Vagina (tissue), 2 donors: ENCODE data around the gene GPRC5C.

Source experiments
- POLR2A ChIP-seq, 2 donors: fragments of 450-650 bp; IDR thresholded peaks; one replicate each; pipeline ENCODE4 v1.6.1; 2017; ENCODE audit warnings: antibody characterized with exemption in 2 of 2, mild to moderate bottlenecking in 2 of 2, moderate library complexity in 2 of 2
- POLR2AphosphoS5 ChIP-seq, 2 donors: sonication (generic); formaldehyde crosslinking; IDR thresholded peaks; one replicate each; pipeline ENCODE4 v1.9.0; 2017; ENCODE audit warnings: antibody characterized with exemption in 2 of 2, mild to moderate bottlenecking in 2 of 2, low read depth in 1 of 2; ENCODE audit not compliant: insufficient read depth in 1 of 2
- TF ChIP-seq, protein P1 (sequence below), 3 experiments: fragments of 450-650 bp in 2 of 3; fragments of 200-600 bp in 1 of 3; sonication (generic) in 1 of 3; IDR thresholded peaks; one replicate each; pipeline ENCODE4 v1.5.1; 2017 to 2019; ENCODE audit warnings: antibody characterized with exemption in 3 of 3, mild to moderate bottlenecking in 2 of 3, moderate library complexity in 2 of 3

DNA sequence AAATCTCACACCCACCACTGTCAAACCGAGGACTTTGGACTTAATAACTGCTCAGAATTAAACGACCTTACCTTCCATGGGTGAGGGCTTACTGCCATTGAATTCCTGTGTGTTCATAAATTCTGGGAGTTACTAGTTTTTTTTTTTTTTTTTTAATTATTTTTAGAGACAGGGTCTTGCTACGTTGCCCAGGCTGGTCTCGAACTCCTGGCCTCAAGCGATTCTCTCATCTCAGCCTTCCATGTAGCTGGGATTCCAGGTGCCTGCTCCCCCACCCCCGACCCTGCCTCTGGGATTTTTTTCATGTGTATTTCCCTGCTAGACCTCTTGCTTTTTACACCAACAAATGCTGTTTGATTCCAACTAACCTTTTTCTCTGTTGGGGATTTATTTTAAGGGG is 19.7 kb downstream of the GPRC5C start:
- TF ChIP-seq, protein P1, sequence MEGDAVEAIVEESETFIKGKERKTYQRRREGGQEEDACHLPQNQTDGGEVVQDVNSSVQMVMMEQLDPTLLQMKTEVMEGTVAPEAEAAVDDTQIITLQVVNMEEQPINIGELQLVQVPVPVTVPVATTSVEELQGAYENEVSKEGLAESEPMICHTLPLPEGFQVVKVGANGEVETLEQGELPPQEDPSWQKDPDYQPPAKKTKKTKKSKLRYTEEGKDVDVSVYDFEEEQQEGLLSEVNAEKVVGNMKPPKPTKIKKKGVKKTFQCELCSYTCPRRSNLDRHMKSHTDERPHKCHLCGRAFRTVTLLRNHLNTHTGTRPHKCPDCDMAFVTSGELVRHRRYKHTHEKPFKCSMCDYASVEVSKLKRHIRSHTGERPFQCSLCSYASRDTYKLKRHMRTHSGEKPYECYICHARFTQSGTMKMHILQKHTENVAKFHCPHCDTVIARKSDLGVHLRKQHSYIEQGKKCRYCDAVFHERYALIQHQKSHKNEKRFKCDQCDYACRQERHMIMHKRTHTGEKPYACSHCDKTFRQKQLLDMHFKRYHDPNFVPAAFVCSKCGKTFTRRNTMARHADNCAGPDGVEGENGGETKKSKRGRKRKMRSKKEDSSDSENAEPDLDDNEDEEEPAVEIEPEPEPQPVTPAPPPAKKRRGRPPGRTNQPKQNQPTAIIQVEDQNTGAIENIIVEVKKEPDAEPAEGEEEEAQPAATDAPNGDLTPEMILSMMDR (IDR thresholded peaks at IDR 0.05), result no peak
- TF ChIP-seq POLR2AphosphoS5 (IDR thresholded peaks at IDR 0.05; ENCODE audit: insufficient read depth in 1 of 2, low read depth in 1 of 2) (no peak), POLR2A (IDR thresholded peaks at IDR 0.05) (no peak)
